IMR-90 (cell line): ENCODE measurements around the gene WASHC3. TPM values are rescaled to one million over a fixed set of nuclear protein-coding genes. Genes with fewer than 3 reads are reported as not detected.

Source experiments
- ATAC-seq: fragments of 200-7000 bp; cut with Tn5 transposase; 2 replicates; pipeline ENCODE4 v1.9.1; 2020; ENCODE audit warnings: low read depth, mild to moderate bottlenecking, moderate library complexity
- BruUV-seq: library from RNA; stranded (reverse); fragments of 400-500 nt; replicated peaks from 2 replicates; lab custom pipeline; 2021; lab: Mats Ljungman, UMichigan
- CTCF ChIA-PET: fragments of 300-600 bp; formaldehyde crosslinking; extraction: SDS; loops from one replicate; lab custom pipeline; 2021; ENCODE audit warnings: antibody characterized with exemption; lab: Yijun Ruan, JAX
- POLR2A ChIA-PET: fragments of 300-600 bp; sonication (Branson Sonifier 250); formaldehyde crosslinking; loops from one replicate; lab custom pipeline; 2022; ENCODE audit warnings: antibody characterized with exemption; ENCODE audit not compliant: unreplicated experiment; lab: Charles Lee
- DNase-seq: peaks from one replicate; pipeline ENCODE4 v3.0.0; 2013
- H2AFZ ChIP-seq: replicated peaks from 2 replicates; pipeline ENCODE3; 2013; ENCODE audit warnings: low read length, mild to moderate bottlenecking; ENCODE audit not compliant: poor library complexity
- H2AK5ac ChIP-seq: 2 replicates; pipeline ENCODE4 v1.6.1; 2013; ENCODE audit warnings: low read depth, low read length, inconsistent platforms
- H2AK9ac ChIP-seq: replicated peaks from 2 replicates; pipeline ENCODE3; 2013; ENCODE audit warnings: mild to moderate bottlenecking, low read depth, low read length, moderate library complexity; ENCODE audit not compliant: poor library complexity
- H2BK120ac ChIP-seq: 2 replicates; pipeline ENCODE4 v1.6.1; 2013; ENCODE audit warnings: low read depth, low read length, inconsistent platforms
- H2BK15ac ChIP-seq: 3 replicates; pipeline ENCODE4 v1.6.1; 2013; ENCODE audit warnings: low read depth, low read length, inconsistent platforms
- H2BK20ac ChIP-seq: 2 replicates; pipeline ENCODE4 v1.6.1; 2013; ENCODE audit warnings: low read depth, mild to moderate bottlenecking, inconsistent platforms, low read length, moderate library complexity
- H2BK5ac ChIP-seq: 2 replicates; pipeline ENCODE4 v1.6.1; 2013; ENCODE audit warnings: mild to moderate bottlenecking, low read depth, low read length, inconsistent platforms; ENCODE audit not compliant: poor library complexity, severe bottlenecking
- H3K14ac ChIP-seq: replicated peaks from 2 replicates; pipeline ENCODE4 v1.6.1; 2013; ENCODE audit warnings: low read depth, low read length, inconsistent platforms
- H3K18ac ChIP-seq: 2 replicates; pipeline ENCODE4 v1.6.1; 2013; ENCODE audit warnings: low read depth, low read length, control low read depth
- H3K23ac ChIP-seq: 2 replicates; pipeline ENCODE4 v1.6.1; 2013; ENCODE audit warnings: low read depth, low read length, inconsistent platforms
- H3K27ac ChIP-seq: 2 replicates; pipeline ENCODE4 v1.5.1; 2013; ENCODE audit warnings: mild to moderate bottlenecking, control low read depth, low read length; ENCODE audit not compliant: insufficient read depth
- H3K27me3 ChIP-seq: 2 replicates; pipeline ENCODE4 v1.6.1; 2013; ENCODE audit warnings: low read length; ENCODE audit not compliant: control insufficient read depth, insufficient read depth
- H3K36me3 ChIP-seq: 2 replicates; pipeline ENCODE4 v1.6.1; 2013; ENCODE audit warnings: low read length, mixed read lengths; ENCODE audit not compliant: control insufficient read depth, insufficient read depth
- H3K4ac ChIP-seq: 2 replicates; pipeline ENCODE4 v1.6.1; 2013; ENCODE audit warnings: low read depth, low read length, inconsistent platforms
- H3K4me1 ChIP-seq: 2 replicates; pipeline ENCODE4 v1.6.1; 2013; ENCODE audit warnings: low read length, mixed read lengths; ENCODE audit not compliant: control insufficient read depth, insufficient read depth
- H3K4me2 ChIP-seq: 2 replicates; pipeline ENCODE4 v1.6.1; 2013; ENCODE audit warnings: low read depth, mild to moderate bottlenecking, control low read depth, low read length, moderate library complexity
- H3K4me3 ChIP-seq: 2 replicates; pipeline ENCODE4 v1.5.1; 2013; ENCODE audit warnings: low read depth, mild to moderate bottlenecking, control low read depth, low read length, moderate library complexity; ENCODE audit not compliant: insufficient read depth
- H3K56ac ChIP-seq: 2 replicates; pipeline ENCODE4 v1.6.1; 2013; ENCODE audit warnings: low read length, inconsistent platforms; ENCODE audit not compliant: insufficient read depth; ENCODE audit errors: extremely low read depth
- H3K79me1 ChIP-seq, 2 experiments: 2 replicates each; pipeline ENCODE4 v1.6.1; 2013; ENCODE audit warnings: low read length in 2 of 2, inconsistent platforms in 1 of 2, low read depth in 1 of 2
- H3K9ac ChIP-seq: 2 replicates; pipeline ENCODE4 v1.6.1; 2013; ENCODE audit warnings: low read depth, low read length, control low read depth
- H3K9me1 ChIP-seq: 2 replicates; pipeline ENCODE4 v1.6.1; 2013; ENCODE audit warnings: low read length, inconsistent platforms; ENCODE audit not compliant: insufficient read depth
- H3K9me3 ChIP-seq: 2 replicates; pipeline ENCODE4 v1.6.1; 2013; ENCODE audit warnings: low read length; ENCODE audit not compliant: control insufficient read depth, insufficient read depth
- H4K20me1 ChIP-seq: 2 replicates; pipeline ENCODE4 v1.6.1; 2013; ENCODE audit warnings: low read length, inconsistent platforms; ENCODE audit not compliant: insufficient read depth
- H4K5ac ChIP-seq: 2 replicates; pipeline ENCODE4 v1.6.1; 2013; ENCODE audit warnings: mild to moderate bottlenecking, low read depth, low read length, control low read depth
- H4K8ac ChIP-seq, 2 experiments: 2 replicates each; pipeline ENCODE4 v1.6.1; 2013; ENCODE audit warnings: low read depth in 2 of 2, low read length in 2 of 2, control low read depth in 1 of 2, inconsistent platforms in 1 of 2
- H4K91ac ChIP-seq: 2 replicates; pipeline ENCODE4 v1.6.1; 2013; ENCODE audit warnings: low read depth, low read length, inconsistent platforms; ENCODE audit not compliant: insufficient read depth
- BHLHE40 ChIP-seq: fragments of 150-350 bp; IDR thresholded peaks from 2 replicates; pipeline ENCODE4 v1.6.1; 2016; ENCODE audit warnings: mild to moderate bottlenecking, low read depth, low read length
- CEBPB ChIP-seq: IDR thresholded peaks from 2 replicates; pipeline ENCODE4 v1.6.1; 2012; ENCODE audit warnings: low read depth, low read length, improper control_type of control experiment
- CTCF ChIP-seq: conservative IDR thresholded peaks from 2 replicates; pipeline ENCODE4 v1.5.1; 2012; ENCODE audit warnings: mild to moderate bottlenecking, low read depth, low read length, improper control_type of control experiment
- ELK1 ChIP-seq: fragments of 150-350 bp; IDR thresholded peaks from 2 replicates; pipeline ENCODE4 v1.6.1; 2016; ENCODE audit warnings: low read depth, mild to moderate bottlenecking, low read length, moderate library complexity, borderline replicate concordance
- FOS ChIP-seq: fragments of 150-350 bp; IDR thresholded peaks from 2 replicates; pipeline ENCODE4 v1.6.1; 2016; ENCODE audit warnings: low read depth, low read length
- MAFK ChIP-seq: IDR thresholded peaks from 2 replicates; pipeline ENCODE4 v1.6.1; 2012; ENCODE audit warnings: low read depth, low read length, improper control_type of control experiment
- MAZ ChIP-seq: IDR thresholded peaks from 2 replicates; pipeline ENCODE4 v1.6.1; 2012; ENCODE audit warnings: low read depth, mild to moderate bottlenecking, low read length, improper control_type of control experiment, moderate library complexity, borderline replicate concordance
- MXI1 ChIP-seq: IDR thresholded peaks from 2 replicates; pipeline ENCODE4 v1.6.1; 2012; ENCODE audit warnings: low read depth, mild to moderate bottlenecking, low read length, moderate library complexity, borderline replicate concordance
- NFE2L2 ChIP-seq: fragments of 150-350 bp; IDR thresholded peaks from 2 replicates; pipeline ENCODE4 v1.6.1; 2016; ENCODE audit warnings: low read depth, mild to moderate bottlenecking, low read length
- POLR2A ChIP-seq: IDR thresholded peaks from 2 replicates; pipeline ENCODE4 v1.6.1; 2012; ENCODE audit warnings: mild to moderate bottlenecking, low read depth, low read length
- RAD21 ChIP-seq: IDR thresholded peaks from 2 replicates; pipeline ENCODE4 v1.6.1; 2012; ENCODE audit warnings: low read length, improper control_type of control experiment
- SMC3 ChIP-seq: fragments of 150-350 bp; IDR thresholded peaks from 2 replicates; pipeline ENCODE4 v1.6.1; 2016; ENCODE audit warnings: low read depth, mild to moderate bottlenecking, antibody characterized with exemption, low read length, moderate library complexity
- dilution Hi-C: fragments of 300-500 bp; cut with HindIII; formaldehyde crosslinking; loops from one replicate; pipeline ENCODE4 v1.14.3; 2018; ENCODE audit warnings: low sequenced_read_pairs; ENCODE audit not compliant: unreplicated experiment
- in situ Hi-C: fragments of 300-500 bp; cut with MboI; formaldehyde crosslinking; loops from 3 replicates; pipeline ENCODE4 v1.14.3; 2019; ENCODE audit warnings: low sequenced_read_pairs, inconsistent platforms, mixed read lengths
- intact Hi-C: fragments of 100-400 bp; cut with micrococcal nuclease; formaldehyde crosslinking; loops from 2 replicates; pipeline ENCODE4 v1.10.0; 2022
- polyA plus RNA-seq, 3 experiments: library from polyadenylated mRNA; depleted of rRNA; stranded (reverse); fragments of >200 nt; gene quantifications; 2 replicates each; pipeline ENCODE4 v1.2.3, GENCODE V29; 2012; ENCODE audit warnings: low replicate concordance in 1 of 3
- total RNA-seq: library from RNA; depleted of rRNA; stranded (reverse); fragments of >200 nt; gene quantifications from 2 replicates; pipeline ENCODE4 v1.2.3, GENCODE V29; 2012
- TF ChIP-seq, protein P1 (sequence below): fragments of 150-350 bp; IDR thresholded peaks from 2 replicates; pipeline ENCODE4 v1.6.1; 2017; ENCODE audit warnings: mild to moderate bottlenecking, antibody characterized with exemption, low read length, low read depth

Gene WASHC3
- total and polyA plus RNA-seq, 2 of the 4 experiments (the other 2 are of a cell fraction) = 54.8 to 87.1 TPM

GRCh38 chr12:102031852-102032251, 29.9 kb downstream of the WASHC3 start:
- no peaks in the 10 kb centered on the region for H3K4me1 ChIP-seq
- intact Hi-C loops (no loop called here), dilution Hi-C loops (no loop called here), in situ Hi-C loops (no loop called here)
- H2BK15ac ChIP-seq = no peak overlapping the region
- no peak overlapping the region for H3K23ac ChIP-seq
- POLR2A ChIA-PET = no interaction called here
- no peak overlapping the region for H4K8ac ChIP-seq
- BruUV-seq = no TSS peak
- no peaks in the 10 kb centered on the region for H4K20me1 ChIP-seq
- H3K4me3 ChIP-seq = no peak overlapping the region
- no peak overlapping the region for H2BK20ac ChIP-seq
- no peak overlapping the region for H2AK9ac ChIP-seq
- H3K36me3 ChIP-seq = no peaks in the 10 kb centered on the region
- no peaks in the 10 kb centered on the region for H3K27me3 ChIP-seq
- no peaks in the 10 kb centered on the region for H3K9me3 ChIP-seq
- no peak overlapping the region for H3K18ac ChIP-seq
- no peak for DNase-seq
- H2BK5ac ChIP-seq = no peak overlapping the region
- H2AK5ac ChIP-seq = no peak overlapping the region
- no peak overlapping the region for H3K14ac ChIP-seq
- no peak overlapping the region for H3K27ac ChIP-seq
- H3K9me1 ChIP-seq = no peaks in the 10 kb centered on the region
- ATAC-seq = no peak
- H3K4ac ChIP-seq = no peak overlapping the region
- H3K9ac ChIP-seq = no peak overlapping the region
- H4K5ac ChIP-seq = no peak overlapping the region
- H3K56ac ChIP-seq = no peak overlapping the region
- TF ChIP-seq MAFK (no peak), RAD21 (no peak), MXI1 (no peak), NFE2L2 (no peak), POLR2A (no peak), BHLHE40 (no peak), CEBPB (no peak), FOS (no peak), SMC3 (no peak), ELK1 (no peak), CTCF (no peak), MAZ (no peak)
- TF ChIP-seq, protein P1, sequence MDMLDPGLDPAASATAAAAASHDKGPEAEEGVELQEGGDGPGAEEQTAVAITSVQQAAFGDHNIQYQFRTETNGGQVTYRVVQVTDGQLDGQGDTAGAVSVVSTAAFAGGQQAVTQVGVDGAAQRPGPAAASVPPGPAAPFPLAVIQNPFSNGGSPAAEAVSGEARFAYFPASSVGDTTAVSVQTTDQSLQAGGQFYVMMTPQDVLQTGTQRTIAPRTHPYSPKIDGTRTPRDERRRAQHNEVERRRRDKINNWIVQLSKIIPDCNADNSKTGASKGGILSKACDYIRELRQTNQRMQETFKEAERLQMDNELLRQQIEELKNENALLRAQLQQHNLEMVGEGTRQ = no peak
- no peak overlapping the region for H2BK120ac ChIP-seq
- CTCF ChIA-PET = no interaction called here
- no peak overlapping the region for H4K91ac ChIP-seq
- H3K79me1 ChIP-seq = no peaks in the 10 kb centered on the region
- H3K4me2 ChIP-seq = no peak overlapping the region
- no peak overlapping the region for H2AFZ ChIP-seq
